Measurements from ENCODE around the gene OR51A7. TPM values are rescaled to one million over a fixed set of nuclear protein-coding genes. Genes with fewer than 3 reads are reported as not detected.

Gene OR51A7
- total and polyA plus RNA-seq, 2 donors (not counting 3 experiments of a cell fraction or from before 2014, with no cell fraction given), result not detected

- H3K27me3 ChIP-seq (ENCODE audit: control insufficient read depth in 2 of 2, insufficient read depth in 2 of 2, low read length in 2 of 2), result no peaks in the 10 kb centered on the region
- H4K20me1 ChIP-seq (replicated peaks; ENCODE audit: control insufficient read depth, extremely low read depth, insufficient read depth, low read length), result no peaks in the 10 kb centered on the region
- no peaks in the 10 kb centered on the region for H3K9me1 ChIP-seq (replicated peaks; ENCODE audit: control insufficient read depth, extremely low read depth, insufficient read depth, low read length)
- intact Hi-C loops (cut with micrococcal nuclease) (no loop called here), dilution Hi-C loops (cut with MboI; ENCODE audit: extremely low pct_ligation_motif_present, low sequenced_read_pairs) (no loop called here)
- CTCF ChIA-PET, result no interaction called here
- TF ChIP-seq CTCF (IDR thresholded peaks at IDR 0.05; ENCODE audit: extremely low read depth in 1 of 2, insufficient read depth in 1 of 2, low read depth in 1 of 2, low read length in 2 of 2) (no peak), POLR2A (IDR thresholded peaks at IDR 0.05; ENCODE audit: low read depth, low read length) (no peak), JUN (IDR thresholded peaks at IDR 0.05; ENCODE audit: borderline replicate concordance, insufficient read depth, insufficient read length, low read depth) (no peak), POLR2AphosphoS5 (IDR thresholded peaks at IDR 0.05; ENCODE audit: insufficient read depth, low read depth, low read length) (no peak)
- no peaks in the 10 kb centered on the region for H3K79me2 ChIP-seq (ENCODE audit: control insufficient read depth, insufficient read depth, low read length)
- no peak for FAIRE-seq
- POLR2A ChIA-PET, result no interaction called here
- no peaks in the 10 kb centered on the region for H3K36me3 ChIP-seq (ENCODE audit: control insufficient read depth in 2 of 2, extremely low read depth in 1 of 2, insufficient read depth in 2 of 2, low read length in 2 of 2)
- DNase-seq (ENCODE audit: low read depth, low spot score), result no peak
- no peaks in the 10 kb centered on the region for H3K4me1 ChIP-seq (ENCODE audit: control insufficient read depth, extremely low read depth, insufficient read depth, low read length)
- H3K4me3 ChIP-seq (replicated peaks in 1 of 3; ENCODE audit: insufficient read depth in 1 of 3, low read depth in 1 of 3, low read length in 3 of 3), result no peak within 1 kb of the TSS
- BruUV-seq (replicated peaks), result no TSS peak
- no peak within 1 kb of the TSS for H3K4me2 ChIP-seq (ENCODE audit: insufficient read depth, low read length)
- no peak within 1 kb of the TSS for H3K27ac ChIP-seq (ENCODE audit: insufficient read depth, low read depth, low read length)
- no peaks in the 10 kb centered on the region for H3K9me3 ChIP-seq (replicated peaks; ENCODE audit: control insufficient read depth, insufficient read depth, low read length)
- no peak within 1 kb of the TSS for H2AFZ ChIP-seq (ENCODE audit: low read depth, low read length)
- H3K9ac ChIP-seq (replicated peaks; ENCODE audit: extremely low read depth, insufficient read depth, low read length), result no peak within 1 kb of the TSS
Measured at GRCh38 chr11:4924239-4924638, 20.7 kb downstream of the OR51A7 start, which contains the start of gene OR51G1. TSS of gene OR51G1 (minus strand) at chr11:4924339. CDS start at chr11:4924339, 0 bp downstream.

DNA sequence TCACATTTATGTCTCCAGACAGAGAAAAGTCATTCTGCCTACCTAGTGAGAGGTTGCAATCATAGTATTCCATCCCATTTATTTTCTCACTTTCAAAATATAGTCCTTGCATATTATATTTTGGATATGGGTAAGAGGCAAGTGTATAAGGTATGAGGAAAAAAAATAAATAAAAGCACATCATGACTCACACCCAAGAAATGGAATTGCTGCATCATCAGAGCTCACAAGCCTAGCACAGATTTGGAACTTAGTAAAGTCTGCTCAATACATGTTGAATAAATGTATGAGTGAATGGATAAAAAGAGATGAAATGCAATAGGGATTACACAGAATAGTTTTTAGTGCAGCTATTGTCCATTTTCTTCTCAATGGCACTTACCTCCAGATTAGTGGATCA lies 23.0 kb downstream of the OR51A7 start:
- no peak overlapping the region for H2AFZ ChIP-seq (ENCODE audit: low read depth, low read length)
- no peaks in the 10 kb centered on the region for H3K9me3 ChIP-seq (replicated peaks; ENCODE audit: control insufficient read depth, insufficient read depth, low read length)
- POLR2A ChIA-PET, result no interaction called here
- H3K4me2 ChIP-seq (ENCODE audit: insufficient read depth, low read length), result no peak overlapping the region
- H3K27ac ChIP-seq (ENCODE audit: insufficient read depth, low read depth, low read length), result no peak overlapping the region
- H3K4me1 ChIP-seq (ENCODE audit: control insufficient read depth, extremely low read depth, insufficient read depth, low read length), result no peaks in the 10 kb centered on the region
- CTCF ChIA-PET, result no interaction called here
- dilution Hi-C loops (cut with MboI; ENCODE audit: extremely low pct_ligation_motif_present, low sequenced_read_pairs) (no loop called here), intact Hi-C loops (cut with micrococcal nuclease) (no loop called here)
- no peaks in the 10 kb centered on the region for H3K9me1 ChIP-seq (replicated peaks; ENCODE audit: control insufficient read depth, extremely low read depth, insufficient read depth, low read length)
- no peak overlapping the region for H3K4me3 ChIP-seq (replicated peaks in 1 of 3; ENCODE audit: insufficient read depth in 1 of 3, low read depth in 1 of 3, low read length in 3 of 3)
- H4K20me1 ChIP-seq (replicated peaks; ENCODE audit: control insufficient read depth, extremely low read depth, insufficient read depth, low read length), result no peaks in the 10 kb centered on the region
- H3K27me3 ChIP-seq (ENCODE audit: control insufficient read depth in 2 of 2, insufficient read depth in 2 of 2, low read length in 2 of 2), result no peaks in the 10 kb centered on the region
- no peak for DNase-seq (ENCODE audit: low read depth, low spot score)
- no TSS peak for BruUV-seq (replicated peaks)
- no peak for TF ChIP-seq JUN (IDR thresholded peaks at IDR 0.05; ENCODE audit: borderline replicate concordance, insufficient read depth, insufficient read length, low read depth)
- no peak for TF ChIP-seq POLR2AphosphoS5 (IDR thresholded peaks at IDR 0.05; ENCODE audit: insufficient read depth, low read depth, low read length)
- TF ChIP-seq CTCF (IDR thresholded peaks at IDR 0.05; ENCODE audit: extremely low read depth in 1 of 2, insufficient read depth in 1 of 2, low read depth in 1 of 2, low read length in 2 of 2), result no peak
- no peak for TF ChIP-seq GATA2 (IDR thresholded peaks at IDR 0.05; ENCODE audit: insufficient read depth, insufficient read length, low read depth, low read length)
- no peak for TF ChIP-seq MYC (IDR thresholded peaks at IDR 0.05; ENCODE audit: low read depth, low read length)
- no peak for TF ChIP-seq POLR2A (IDR thresholded peaks at IDR 0.05; ENCODE audit: low read depth, low read length)
- no peak for TF ChIP-seq EZH2 (IDR thresholded peaks at IDR 0.05; ENCODE audit: borderline replicate concordance, low read depth, low read length, severe bottlenecking)
- TF ChIP-seq FOS (IDR thresholded peaks at IDR 0.05; ENCODE audit: borderline replicate concordance, insufficient read depth, low read length), result no peak
- TF ChIP-seq MAX (IDR thresholded peaks at IDR 0.05; ENCODE audit: insufficient read depth, insufficient read length), result no peak
- H3K79me2 ChIP-seq (ENCODE audit: control insufficient read depth, insufficient read depth, low read length), result no peaks in the 10 kb centered on the region
- FAIRE-seq, result no peak
- no peaks in the 10 kb centered on the region for H3K36me3 ChIP-seq (ENCODE audit: control insufficient read depth in 2 of 2, extremely low read depth in 1 of 2, insufficient read depth in 2 of 2, low read length in 2 of 2)
- H3K9ac ChIP-seq (replicated peaks; ENCODE audit: extremely low read depth, insufficient read depth, low read length), result no peak overlapping the region

All from endothelial cell of umbilical vein (primary cell).